GM21515 (cell line): ENCODE measurements around the gene STRA6.
"Not testable (repeated sequence)": the region's sequence is repeated elsewhere in the genome, so short reads cannot be mapped to it uniquely, and the experiment has no call there.

Experiments
- ATAC-seq: cut with Tn5 transposase; IDR thresholded peaks from one replicate; pipeline ENCODE4 v1.9.1; 2021; ENCODE audit not compliant: unreplicated experiment

The STRA6 gene

DNA sequence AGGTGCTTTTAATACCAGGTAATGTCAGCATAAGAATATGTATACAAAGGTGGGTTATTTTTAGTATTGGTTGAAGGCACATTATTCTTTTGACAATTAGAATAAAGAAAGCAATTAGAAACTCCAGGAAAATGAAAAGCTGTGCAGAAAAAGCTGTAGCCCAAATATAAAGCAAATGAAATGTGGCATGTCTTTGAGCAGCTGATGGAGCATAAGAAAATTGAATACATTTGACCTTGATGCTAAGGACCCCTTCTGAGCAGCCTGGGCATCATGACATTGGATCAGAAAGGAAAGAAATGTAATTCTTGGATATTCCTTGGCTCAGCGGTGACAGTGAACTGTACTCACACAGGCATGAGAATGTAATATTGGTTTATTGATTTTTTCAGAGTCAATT lies 37.1 kb downstream of the STRA6 start:
- ATAC-seq = no peak

- ATAC-seq = not testable (repeated sequence)
Measured at GRCh38 chr15:74162195-74162536, 40.4 kb downstream of the STRA6 start.

DNA sequence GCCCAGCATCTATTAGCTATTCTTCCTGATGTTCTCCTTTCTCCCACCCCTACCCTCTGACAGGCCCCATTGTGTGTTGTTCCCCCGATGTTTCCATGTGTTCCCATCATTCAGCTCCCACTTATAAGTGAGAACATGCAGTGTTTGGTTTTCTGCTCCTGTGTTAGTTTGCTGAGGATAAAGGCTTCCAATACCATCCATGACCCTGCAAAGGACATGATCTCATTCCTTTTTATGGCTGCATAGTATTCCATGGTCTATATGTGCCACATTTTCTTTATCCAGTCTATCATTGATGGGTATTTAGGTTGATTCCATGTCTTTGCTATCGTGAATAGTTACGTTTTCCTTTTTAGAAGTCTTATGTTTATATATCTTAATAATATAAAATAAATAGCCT lies 42.2 kb downstream of the STRA6 start:
- ATAC-seq = not testable (repeated sequence)

DNA sequence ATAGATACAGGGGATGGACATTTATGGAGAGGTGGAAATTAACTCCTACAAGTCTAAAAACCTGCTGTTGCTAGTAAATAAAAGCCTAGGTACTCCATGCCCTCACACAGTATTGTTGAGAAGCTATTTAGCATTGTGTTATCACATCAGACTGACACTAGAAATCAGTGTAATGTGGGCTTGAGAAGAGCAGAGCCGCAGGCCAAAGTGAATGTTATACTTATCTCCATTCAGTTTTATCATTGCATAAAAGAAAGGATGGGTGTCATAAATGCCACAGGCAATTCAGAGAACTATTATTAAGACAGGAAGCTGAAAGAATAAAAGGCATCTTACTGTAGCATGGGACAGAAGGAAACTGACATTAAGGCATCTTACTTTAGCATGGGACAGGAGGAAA lies 42.8 kb downstream of the STRA6 start:
- no peak for ATAC-seq

GRCh38 chr15:74158855-74159650 lies 43.5 kb downstream of the STRA6 start:
- no peak for ATAC-seq

DNA sequence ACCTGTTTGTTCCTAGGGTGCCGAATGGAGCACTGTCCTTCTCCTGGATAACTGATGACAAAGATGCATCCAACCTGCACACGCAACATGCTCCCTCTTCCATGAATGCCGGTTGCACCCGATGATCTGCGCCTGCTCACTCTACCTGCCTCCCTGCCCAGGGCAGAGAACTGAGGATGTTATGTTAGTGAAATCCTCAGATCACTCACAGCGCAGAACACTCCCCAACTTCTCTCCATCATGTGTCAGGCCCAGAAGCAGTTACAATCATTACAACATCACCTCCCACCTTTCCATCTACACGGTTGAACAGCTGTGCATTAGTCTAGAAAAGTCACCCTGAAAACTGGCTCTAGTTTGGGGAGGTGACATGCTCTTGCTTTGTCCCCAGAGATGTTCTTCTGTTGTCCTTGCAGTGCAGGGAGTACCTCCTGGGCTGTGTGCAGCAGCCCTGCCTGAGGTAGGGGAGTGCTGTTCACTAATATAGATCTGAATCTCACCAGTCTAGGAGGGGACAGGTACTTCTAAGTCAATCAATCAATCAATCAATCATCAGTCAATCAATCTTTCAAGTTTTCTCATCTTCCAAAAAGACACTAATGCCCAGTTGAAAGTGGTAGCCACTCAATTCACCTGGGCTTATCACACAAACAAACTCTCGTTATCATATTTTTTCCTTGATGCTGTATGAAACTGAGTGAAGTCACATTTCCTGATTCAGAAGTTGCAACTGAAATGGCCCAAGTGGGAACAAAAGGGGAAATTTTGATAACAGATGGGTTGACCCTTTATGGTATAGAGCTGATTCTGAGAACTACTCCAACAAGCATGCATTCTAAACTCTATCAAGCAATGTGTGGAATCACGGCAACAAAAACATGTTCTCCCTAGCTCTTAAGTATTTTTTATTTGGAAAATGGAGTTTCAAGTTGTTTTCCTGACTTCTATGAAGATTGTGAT lies 44.4 kb downstream of the STRA6 start:
- ATAC-seq = no peak

- ATAC-seq = no peak
Measured at GRCh38 chr15:74156678-74157411, 45.7 kb downstream of the STRA6 start.

DNA sequence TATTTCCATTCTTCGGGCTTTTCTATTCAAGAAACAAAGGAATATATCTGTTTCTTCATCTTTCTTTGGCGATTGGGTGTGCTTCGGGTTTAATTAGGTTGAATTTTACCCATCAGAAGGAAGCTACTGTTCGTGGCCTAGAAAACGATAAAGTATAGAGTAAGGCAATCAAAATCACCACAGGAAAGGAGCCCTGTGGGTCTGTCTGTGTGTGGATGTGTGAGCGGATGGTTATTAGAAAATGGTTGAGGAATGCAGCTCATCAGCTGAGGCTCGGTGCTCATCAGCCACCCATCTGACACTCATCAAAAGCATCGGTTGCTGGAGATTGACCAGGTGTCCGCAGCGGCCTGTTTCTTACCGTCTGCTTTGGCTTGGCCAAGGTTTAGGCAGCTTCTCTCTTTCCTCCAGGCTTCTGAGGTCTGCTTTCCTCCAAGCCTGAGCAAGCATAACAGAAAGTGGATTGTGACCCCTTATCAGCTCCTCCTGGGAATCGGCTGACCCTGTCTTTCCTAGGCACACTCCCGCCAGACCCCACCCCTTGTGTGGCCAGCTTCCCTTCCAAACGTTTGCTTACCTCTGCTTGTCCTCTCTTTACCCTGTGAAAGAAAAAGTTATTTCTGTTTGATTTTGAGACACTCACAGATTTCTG lies 46.7 kb downstream of the STRA6 start:
- ATAC-seq = no peak

DNA sequence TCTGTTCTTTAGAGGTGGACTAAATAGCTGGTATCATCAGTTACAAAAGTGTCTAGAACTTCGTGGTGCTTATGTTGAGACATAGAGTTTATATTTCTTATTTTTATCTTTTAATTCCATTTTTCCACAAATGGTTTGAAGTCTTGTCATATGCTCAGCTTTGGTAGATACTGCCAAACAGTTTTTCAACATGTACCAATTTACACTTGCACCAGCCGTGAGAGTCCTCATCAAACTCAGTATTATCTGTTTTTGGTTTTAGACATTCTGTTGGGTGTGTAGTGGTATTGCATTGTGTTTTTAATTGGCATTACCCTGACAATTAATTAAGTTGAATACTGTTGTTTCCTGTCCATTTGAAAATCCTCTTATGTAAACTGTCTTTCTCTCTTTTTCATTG lies 55.5 kb downstream of the STRA6 start:
- ATAC-seq = no peak

- no peak for ATAC-seq
Measured at GRCh38 chr15:74146277-74146800, 56.2 kb downstream of the STRA6 start.

- ATAC-seq = no peak
Measured at GRCh38 chr15:74144153-74144775, 58.3 kb downstream of the STRA6 start.

DNA sequence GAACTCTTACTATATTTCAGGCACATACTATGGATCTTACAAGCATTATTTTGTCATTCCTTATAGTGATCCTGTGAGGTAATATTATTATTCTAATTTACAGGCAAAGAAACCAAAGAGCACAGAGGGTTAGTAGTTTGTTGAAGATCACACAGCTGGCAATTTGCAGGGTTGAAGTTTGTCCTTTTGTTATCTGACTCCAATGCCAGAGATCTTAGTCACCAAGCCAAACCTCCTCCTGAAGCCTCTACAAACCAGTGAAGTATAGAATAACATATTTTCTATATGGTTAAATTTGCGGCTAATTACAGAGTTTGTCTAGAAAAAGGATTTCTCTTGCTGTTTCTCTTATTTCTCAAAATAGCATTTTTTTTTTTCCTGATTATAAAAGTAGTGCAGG lies 61.0 kb downstream of the STRA6 start:
- ATAC-seq = no peak

GRCh38 chr15:74138642-74139041 lies 63.9 kb downstream of the STRA6 start:
- ATAC-seq = no peak

- no peak for ATAC-seq
Measured at GRCh38 chr15:74137537-74137894, 65.1 kb downstream of the STRA6 start.

- ATAC-seq = no peak
Measured at GRCh38 chr15:74136814-74137536, 65.6 kb downstream of the STRA6 start.

DNA sequence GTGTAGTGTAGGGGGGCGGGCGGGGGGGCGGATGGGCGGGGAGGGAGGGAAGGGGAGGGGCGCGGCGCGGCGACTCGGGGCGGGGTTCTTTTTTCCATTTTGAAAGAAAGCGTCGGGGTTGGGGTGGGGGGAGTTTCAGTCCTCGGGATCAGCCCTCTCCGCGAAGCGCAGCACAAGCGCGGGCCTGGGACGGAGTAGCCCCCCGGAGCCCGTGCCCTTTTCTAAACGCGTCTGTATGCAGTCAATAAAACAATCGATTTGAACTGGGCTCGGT lies 66.1 kb downstream of the STRA6 start:
- no peak for ATAC-seq

GRCh38 chr15:74135041-74135565 lies 67.5 kb downstream of the STRA6 start:
- ATAC-seq = no peak

DNA sequence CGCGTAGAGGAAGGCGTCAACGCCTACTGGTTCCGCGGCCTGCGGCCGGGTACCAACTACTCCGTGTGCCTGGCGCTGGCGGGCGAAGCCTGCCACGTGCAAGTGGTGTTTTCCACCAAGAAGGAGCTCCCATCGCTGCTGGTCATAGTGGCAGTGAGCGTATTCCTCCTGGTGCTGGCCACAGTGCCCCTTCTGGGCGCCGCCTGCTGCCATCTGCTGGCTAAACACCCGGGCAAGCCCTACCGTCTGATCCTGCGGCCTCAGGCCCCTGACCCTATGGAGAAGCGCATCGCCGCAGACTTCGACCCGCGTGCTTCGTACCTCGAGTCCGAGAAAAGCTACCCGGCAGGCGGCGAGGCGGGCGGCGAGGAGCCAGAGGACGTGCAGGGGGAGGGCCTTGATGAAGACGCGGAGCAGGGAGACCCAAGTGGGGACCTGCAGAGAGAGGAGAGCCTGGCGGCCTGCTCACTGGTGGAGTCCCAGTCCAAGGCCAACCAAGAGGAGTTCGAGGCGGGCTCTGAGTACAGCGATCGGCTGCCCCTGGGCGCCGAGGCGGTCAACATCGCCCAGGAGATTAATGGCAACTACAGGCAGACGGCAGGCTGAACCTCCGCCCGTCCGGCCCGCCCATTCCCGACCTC lies 68.1 kb downstream of the STRA6 start:
- no peak for ATAC-seq

DNA sequence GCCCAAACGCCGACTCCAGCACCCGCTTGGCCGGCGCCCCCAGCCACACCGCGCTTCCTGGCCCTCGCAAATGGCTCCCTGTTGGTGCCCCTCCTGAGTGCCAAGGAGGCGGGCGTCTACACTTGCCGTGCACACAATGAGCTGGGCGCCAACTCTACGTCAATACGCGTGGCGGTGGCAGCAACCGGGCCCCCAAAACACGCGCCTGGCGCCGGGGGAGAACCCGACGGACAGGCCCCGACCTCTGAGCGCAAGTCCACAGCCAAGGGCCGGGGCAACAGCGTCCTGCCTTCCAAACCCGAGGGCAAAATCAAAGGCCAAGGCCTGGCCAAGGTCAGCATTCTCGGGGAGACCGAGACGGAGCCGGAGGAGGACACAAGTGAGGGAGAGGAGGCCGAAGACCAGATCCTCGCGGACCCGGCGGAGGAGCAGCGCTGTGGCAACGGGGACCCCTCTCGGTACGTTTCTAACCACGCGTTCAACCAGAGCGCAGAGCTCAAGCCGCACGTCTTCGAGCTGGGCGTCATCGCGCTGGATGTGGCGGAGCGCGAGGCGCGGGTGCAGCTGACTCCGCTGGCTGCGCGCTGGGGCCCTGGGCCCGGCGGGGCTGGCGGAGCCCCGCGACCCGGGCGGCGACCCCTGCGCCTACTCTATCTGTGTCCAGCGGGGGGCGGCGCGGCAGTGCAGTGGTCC lies 68.7 kb downstream of the STRA6 start:
- ATAC-seq = no peak
